Left ventricle myocardium inferior (tissue), 1 donor: Measurements from ENCODE around the gene PER1. TPM values are rescaled to one million over a fixed set of nuclear protein-coding genes. Genes with fewer than 3 reads are reported as not detected.

ENCODE experiments used
- DNase-seq: peaks from one replicate; pipeline ENCODE4 v3.0.0-alpha.2; 2020
- H3K27ac ChIP-seq: fragments of 200-600 bp; replicated peaks from 2 replicates; pipeline ENCODE4 v1.8.0; 2021
- H3K27me3 ChIP-seq: fragments of 200-600 bp; 2 replicates; pipeline ENCODE4 v1.8.0; 2021; ENCODE audit warnings: low read depth
- H3K36me3 ChIP-seq: fragments of 200-600 bp; 2 replicates; pipeline ENCODE4 v1.8.0; 2021
- H3K4me1 ChIP-seq: fragments of 200-600 bp; 2 replicates; pipeline ENCODE4 v1.8.0; 2021
- H3K4me3 ChIP-seq: fragments of 200-600 bp; 2 replicates; pipeline ENCODE4 v1.8.0; 2021; ENCODE audit warnings: mild to moderate bottlenecking, moderate library complexity
- H3K9me3 ChIP-seq: fragments of 200-600 bp; replicated peaks from 2 replicates; pipeline ENCODE4 v1.8.0; 2021
- CTCF ChIP-seq: fragments of 200-600 bp; IDR thresholded peaks from 2 replicates; pipeline ENCODE4 v1.8.0; 2021; ENCODE audit warnings: antibody characterized with exemption, mild to moderate bottlenecking, borderline replicate concordance
- intact Hi-C: fragments of 100-400 bp; cut with micrococcal nuclease; formaldehyde crosslinking; loops from one replicate; pipeline ENCODE4 v1.11.0; 2022
- total RNA-seq: library from RNA; stranded (reverse); fragmentation: NEBNext Ultra II Directional; extraction: Animal tissue kit (Norgen Biotek cat#: 25700); gene quantifications from one replicate; pipeline ENCODE4 v1.2.1, GENCODE V29; 2021
- donor health status: DM: no; HTN: yes; CAD: no; lungs with severe emphysema.

Gene PER1
- total RNA-seq, 1 donor from 2014 or later, result 109 TPM

GRCh38 chr17:8103549-8103948, 48.7 kb downstream of the PER1 start:
- H3K4me3 ChIP-seq, result no peak overlapping the region
- no peak for DNase-seq
- no peaks in the 10 kb centered on the region for H3K36me3 ChIP-seq
- intact Hi-C loops, result no loop called here
- no peak for TF ChIP-seq CTCF
- H3K27me3 ChIP-seq, result peaks cover 5% of the 10 kb centered on the region
- no peak overlapping the region for H3K27ac ChIP-seq
- H3K4me1 ChIP-seq, result peaks cover 6% of the 10 kb centered on the region
- no peaks in the 10 kb centered on the region for H3K9me3 ChIP-seq

- intact Hi-C loops, result no loop called here
- H3K27me3 ChIP-seq, result peaks cover 16% of the 10 kb centered on the region
- DNase-seq, result no peak
These were observed 50.5 kb downstream of the PER1 start for GRCh38 chr17:8101721-8102120.

DNA sequence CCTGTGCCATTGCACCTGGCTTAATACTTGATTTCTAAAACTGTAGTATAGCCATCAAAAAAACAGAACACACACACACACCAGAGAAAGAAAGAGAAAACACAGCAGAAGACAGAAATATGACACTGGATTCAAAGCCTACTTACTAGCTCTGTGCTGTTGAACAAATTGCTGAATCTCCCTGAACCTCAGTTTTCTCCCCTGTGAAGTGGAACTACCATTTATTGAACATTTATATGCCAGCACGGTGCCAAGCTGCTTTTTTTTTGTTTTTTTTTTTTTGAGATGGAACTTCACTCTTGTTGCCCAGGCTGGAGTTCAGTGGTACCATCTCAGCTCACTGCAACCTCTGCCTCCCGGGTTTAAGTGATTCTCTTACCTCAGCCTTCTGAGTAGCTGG, 51.4 kb downstream of the PER1 start:
- no peak for TF ChIP-seq CTCF
- Histone ChIP-seq H3K36me3 (no peaks in the 10 kb centered on the region), H3K27me3 (peaks cover 26% of the 10 kb centered on the region), H3K4me3 (no peak overlapping the region), H3K4me1 (no peaks in the 10 kb centered on the region), H3K9me3 (no peaks in the 10 kb centered on the region), H3K27ac (no peak overlapping the region)
- no peak for DNase-seq
- intact Hi-C loops, result no loop called here

More at GRCh38 chr17:8101721-8102120, 50.5 kb downstream of the PER1 start:
- Histone ChIP-seq H3K4me1 (no peaks in the 10 kb centered on the region), H3K36me3 (no peaks in the 10 kb centered on the region), H3K27ac (no peak overlapping the region), H3K9me3 (no peaks in the 10 kb centered on the region), H3K4me3 (no peak overlapping the region)
- TF ChIP-seq CTCF, result no peak

- intact Hi-C loops, result no loop called here
- H3K36me3 ChIP-seq, result no peaks in the 10 kb centered on the region
- no peak for TF ChIP-seq CTCF
- H3K27ac ChIP-seq, result no peak overlapping the region
- no peak for DNase-seq
- no peaks in the 10 kb centered on the region for H3K4me1 ChIP-seq
- no peaks in the 10 kb centered on the region for H3K9me3 ChIP-seq
- no peak overlapping the region for H3K4me3 ChIP-seq
- peaks cover 32% of the 10 kb centered on the region for H3K27me3 ChIP-seq
These were observed 52.1 kb downstream of the PER1 start for GRCh38 chr17:8100111-8100510.

DNA sequence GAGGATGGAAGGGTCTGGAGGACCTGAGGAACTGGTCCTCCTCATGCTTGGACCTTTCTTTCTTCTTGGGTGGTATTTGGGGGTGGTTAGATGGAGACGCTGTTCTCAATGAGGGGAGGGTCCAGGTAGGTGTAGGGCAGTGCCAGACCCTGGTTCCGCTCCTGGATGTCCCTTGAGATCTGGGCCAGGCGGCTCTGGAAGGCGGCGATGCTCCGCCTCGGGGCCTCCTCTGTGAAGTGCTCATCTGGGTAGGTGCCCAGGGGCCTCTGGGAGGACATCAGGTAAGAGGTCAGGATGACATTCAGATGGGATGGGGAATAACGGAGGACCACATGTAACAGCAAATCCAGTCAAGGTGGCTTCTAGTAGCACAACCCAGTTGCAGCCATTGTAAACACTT, 55.7 kb downstream of the PER1 start:
- TF ChIP-seq CTCF, result no peak
- Histone ChIP-seq H3K9me3 (no peaks in the 10 kb centered on the region), H3K36me3 (no peaks in the 10 kb centered on the region), H3K4me1 (no peaks in the 10 kb centered on the region), H3K27ac (no peak overlapping the region), H3K27me3 (peaks cover 61% of the 10 kb centered on the region), H3K4me3 (no peak overlapping the region)
- intact Hi-C loops, result no loop called here
- no peak for DNase-seq

DNA sequence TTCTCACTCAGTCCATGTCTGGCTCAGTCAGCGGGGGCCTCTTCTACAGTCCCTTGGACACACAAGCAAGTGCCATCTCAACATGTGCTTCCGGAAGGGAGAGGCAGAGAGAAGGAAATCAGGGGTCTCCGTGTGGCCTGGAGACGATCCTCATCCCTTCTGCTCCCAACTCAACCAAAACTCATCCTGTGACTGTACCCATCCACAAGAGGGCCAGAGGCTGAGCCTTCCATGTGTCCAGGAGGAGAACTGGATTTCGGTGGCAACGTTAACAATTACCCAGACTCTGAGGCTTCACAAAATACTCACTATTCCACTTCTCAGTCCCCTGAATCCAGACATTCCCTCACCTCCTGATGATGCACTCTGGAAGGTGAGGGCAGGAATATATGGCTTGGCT, 56.8 kb downstream of the PER1 start:
- Histone ChIP-seq H3K27me3 (peaks cover 72% of the 10 kb centered on the region), H3K36me3 (no peaks in the 10 kb centered on the region), H3K4me1 (no peaks in the 10 kb centered on the region), H3K9me3 (no peaks in the 10 kb centered on the region), H3K4me3 (no peak overlapping the region), H3K27ac (no peak overlapping the region)
- DNase-seq, result no peak
- intact Hi-C loops, result no loop called here
- no peak for TF ChIP-seq CTCF
